Measurements from ENCODE around the gene HCLS1.
"Not testable (repeated sequence)": the region's sequence is repeated elsewhere in the genome, so short reads cannot be mapped to it uniquely, and the experiment has no call there.

DNA sequence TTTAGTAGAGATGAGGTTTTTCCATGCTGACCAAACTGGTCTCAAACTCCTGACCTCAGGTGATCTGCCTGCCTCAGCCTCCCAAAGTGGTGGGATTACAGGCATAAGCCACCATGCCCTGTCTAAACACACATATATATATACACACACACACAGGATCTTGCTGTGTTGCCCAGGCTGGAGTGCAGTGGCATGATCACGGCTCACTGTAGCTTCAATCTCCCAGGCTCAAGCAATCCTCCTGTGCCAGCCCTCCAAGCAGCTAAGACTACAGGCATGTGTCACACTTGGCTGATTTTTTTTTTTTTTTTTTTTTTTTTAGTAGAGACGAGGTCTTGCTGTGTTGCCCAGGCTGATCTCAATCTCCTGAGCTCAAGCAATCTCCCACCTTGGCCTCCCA is 60.8 kb downstream of the HCLS1 start:
- TF ChIP-seq, protein P1, sequence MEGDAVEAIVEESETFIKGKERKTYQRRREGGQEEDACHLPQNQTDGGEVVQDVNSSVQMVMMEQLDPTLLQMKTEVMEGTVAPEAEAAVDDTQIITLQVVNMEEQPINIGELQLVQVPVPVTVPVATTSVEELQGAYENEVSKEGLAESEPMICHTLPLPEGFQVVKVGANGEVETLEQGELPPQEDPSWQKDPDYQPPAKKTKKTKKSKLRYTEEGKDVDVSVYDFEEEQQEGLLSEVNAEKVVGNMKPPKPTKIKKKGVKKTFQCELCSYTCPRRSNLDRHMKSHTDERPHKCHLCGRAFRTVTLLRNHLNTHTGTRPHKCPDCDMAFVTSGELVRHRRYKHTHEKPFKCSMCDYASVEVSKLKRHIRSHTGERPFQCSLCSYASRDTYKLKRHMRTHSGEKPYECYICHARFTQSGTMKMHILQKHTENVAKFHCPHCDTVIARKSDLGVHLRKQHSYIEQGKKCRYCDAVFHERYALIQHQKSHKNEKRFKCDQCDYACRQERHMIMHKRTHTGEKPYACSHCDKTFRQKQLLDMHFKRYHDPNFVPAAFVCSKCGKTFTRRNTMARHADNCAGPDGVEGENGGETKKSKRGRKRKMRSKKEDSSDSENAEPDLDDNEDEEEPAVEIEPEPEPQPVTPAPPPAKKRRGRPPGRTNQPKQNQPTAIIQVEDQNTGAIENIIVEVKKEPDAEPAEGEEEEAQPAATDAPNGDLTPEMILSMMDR (conservative IDR thresholded peaks at IDR 0.05), result not testable (repeated sequence)
- TF ChIP-seq ZFX (IDR thresholded peaks at IDR 0.05), result not testable (repeated sequence)

Data from C4-2B (cell line).